H9 (cell line): ENCODE results near the gene SEC24C. TPM values are rescaled to one million over a fixed set of nuclear protein-coding genes. Genes with fewer than 3 reads are reported as not detected.

ENCODE experiments used
- DNase-seq: peaks from one replicate; pipeline ENCODE4 v3.0.0-alpha.2; 2017
- H2AFZ ChIP-seq: one replicate; pipeline ENCODE4 v1.6.1; 2013; ENCODE audit warnings: mild to moderate bottlenecking, low read length, control low read depth, moderate library complexity
- H2AK5ac ChIP-seq: 2 replicates; pipeline ENCODE4 v1.6.1; 2013; ENCODE audit warnings: low read length, control low read depth, mixed read lengths; ENCODE audit not compliant: insufficient read length
- H2BK120ac ChIP-seq: one replicate; pipeline ENCODE4 v1.6.1; 2013; ENCODE audit warnings: low read depth, mild to moderate bottlenecking, low read length, control low read depth, inconsistent platforms; ENCODE audit not compliant: poor library complexity, severe bottlenecking
- H2BK12ac ChIP-seq: 2 replicates; pipeline ENCODE4 v1.6.1; 2013; ENCODE audit warnings: low read length, control low read depth, mixed read lengths, low read depth; ENCODE audit not compliant: insufficient read length
- H2BK15ac ChIP-seq: 2 replicates; pipeline ENCODE4 v1.6.1; 2013; ENCODE audit warnings: low read depth, low read length, control low read depth
- H2BK20ac ChIP-seq: one replicate; pipeline ENCODE4 v1.6.1; 2013; ENCODE audit warnings: low read depth, mild to moderate bottlenecking, low read length, control low read depth, inconsistent platforms; ENCODE audit not compliant: poor library complexity, severe bottlenecking
- H2BK5ac ChIP-seq: 2 replicates; pipeline ENCODE4 v1.6.1; 2013; ENCODE audit warnings: low read length, control low read depth, mixed read lengths; ENCODE audit not compliant: insufficient read length
- H3K14ac ChIP-seq: 2 replicates; pipeline ENCODE4 v1.6.1; 2013; ENCODE audit warnings: low read length, control low read depth; ENCODE audit not compliant: insufficient read depth
- H3K18ac ChIP-seq: 2 replicates; pipeline ENCODE4 v1.6.1; 2013; ENCODE audit warnings: low read depth, mild to moderate bottlenecking, mixed read lengths, low read length, control low read depth; ENCODE audit not compliant: insufficient read length
- H3K23ac ChIP-seq: 2 replicates; pipeline ENCODE4 v1.6.1; 2013; ENCODE audit warnings: low read length, control low read depth, mixed read lengths, low read depth; ENCODE audit not compliant: insufficient read length
- H3K23me2 ChIP-seq: 2 replicates; pipeline ENCODE4 v1.6.1; 2013; ENCODE audit warnings: low read depth, mild to moderate bottlenecking, mixed read lengths, low read length, control low read depth; ENCODE audit not compliant: insufficient read length, poor library complexity, severe bottlenecking
- H3K27ac ChIP-seq: 2 replicates; pipeline ENCODE4 v1.5.1; 2013; ENCODE audit warnings: low read length, control low read depth, mixed read lengths, low read depth; ENCODE audit not compliant: insufficient read length
- H3K27me3 ChIP-seq: 2 replicates; pipeline ENCODE4 v1.6.1; 2013; ENCODE audit warnings: low read length, control low read depth, inconsistent platforms; ENCODE audit not compliant: insufficient read depth
- H3K4ac ChIP-seq: 2 replicates; pipeline ENCODE4 v1.6.1; 2013; ENCODE audit warnings: low read depth, mild to moderate bottlenecking, control low read depth, inconsistent platforms, low read length, moderate library complexity
- H3K4me1 ChIP-seq: 2 replicates; pipeline ENCODE4 v1.6.1; 2013; ENCODE audit warnings: low read length, control low read depth, inconsistent platforms; ENCODE audit not compliant: insufficient read depth
- H3K4me2 ChIP-seq: 2 replicates; pipeline ENCODE4 v1.6.1; 2013; ENCODE audit warnings: low read length, control low read depth, mixed read lengths; ENCODE audit not compliant: insufficient read length, insufficient read depth
- H3K56ac ChIP-seq: 2 replicates; pipeline ENCODE4 v1.6.1; 2013; ENCODE audit warnings: low read depth, mild to moderate bottlenecking, mixed read lengths, low read length, control low read depth; ENCODE audit not compliant: insufficient read length
- H3K79me1 ChIP-seq: 2 replicates; pipeline ENCODE4 v1.6.1; 2013; ENCODE audit warnings: low read depth, mild to moderate bottlenecking, moderate library complexity, low read length, control low read depth, inconsistent platforms; ENCODE audit not compliant: insufficient read depth, poor library complexity, severe bottlenecking
- H3K79me2 ChIP-seq: 2 replicates; pipeline ENCODE4 v1.6.1; 2013; ENCODE audit warnings: low read length, control low read depth, inconsistent platforms; ENCODE audit not compliant: insufficient read depth
- H3K9ac ChIP-seq: 2 replicates; pipeline ENCODE4 v1.6.1; 2013; ENCODE audit warnings: low read length, control low read depth, mixed read lengths; ENCODE audit not compliant: insufficient read length; ENCODE audit errors: extremely low read depth
- H3K9me3 ChIP-seq: one replicate; pipeline ENCODE4 v1.6.1; 2013; ENCODE audit warnings: low read depth, low read length, inconsistent platforms; ENCODE audit not compliant: control insufficient read depth
- H3T11ph ChIP-seq: one replicate; pipeline ENCODE4 v1.6.1; 2013; ENCODE audit warnings: mild to moderate bottlenecking, low read length, control low read depth, inconsistent platforms
- H4K20me1 ChIP-seq: one replicate; pipeline ENCODE4 v1.6.1; 2013; ENCODE audit not compliant: control insufficient read depth, insufficient read length, insufficient read depth
- H4K5ac ChIP-seq: 2 replicates; pipeline ENCODE4 v1.6.1; 2013; ENCODE audit warnings: low read depth, mild to moderate bottlenecking, mixed read lengths, low read length, control low read depth; ENCODE audit not compliant: insufficient read length
- H4K8ac ChIP-seq: replicated peaks from 2 replicates; pipeline ENCODE4 v1.6.1; 2013; ENCODE audit warnings: low read length, control low read depth, mixed read lengths, low read depth; ENCODE audit not compliant: insufficient read length
- H4K91ac ChIP-seq: 2 replicates; pipeline ENCODE4 v1.6.1; 2013; ENCODE audit warnings: low read depth, mild to moderate bottlenecking, moderate library complexity, mixed read lengths, low read length, control low read depth; ENCODE audit not compliant: insufficient read length
- H3K27ac Mint-ChIP-seq, 3 experiments: 2 replicates in 2 of 3; 3 replicates in 1 of 3; pipeline ENCODE4 v1.8.0; 2020 to 2021; ENCODE audit warnings: mixed read lengths in 3 of 3, mild to moderate bottlenecking in 1 of 3, moderate library complexity in 1 of 3
- H3K27me3 Mint-ChIP-seq: 2 replicates; pipeline ENCODE4 v1.8.0; 2021; ENCODE audit warnings: low read depth, mild to moderate bottlenecking, moderate library complexity, mixed read lengths
- H3K36me3 Mint-ChIP-seq, 3 experiments: 2 replicates in 2 of 3; 3 replicates in 1 of 3; pipeline ENCODE4 v1.8.0; 2020 to 2021; ENCODE audit warnings: low read depth in 3 of 3, mixed read lengths in 3 of 3; ENCODE audit not compliant: insufficient read depth in 1 of 3
- H3K4me1 Mint-ChIP-seq, 2 experiments: 2 replicates each; pipeline ENCODE4 v1.8.0; 2020; ENCODE audit warnings: mixed read lengths in 2 of 2
- H3K4me3 Mint-ChIP-seq, 2 experiments: 2 replicates in 1 of 2; 3 replicates in 1 of 2; pipeline ENCODE4 v1.8.0; 2020 to 2021; ENCODE audit warnings: mild to moderate bottlenecking in 2 of 2, mixed read lengths in 2 of 2, moderate library complexity in 1 of 2
- H3K9me3 Mint-ChIP-seq, 2 experiments: 2 replicates in 1 of 2; 3 replicates in 1 of 2; pipeline ENCODE4 v1.8.0; 2020; ENCODE audit warnings: mild to moderate bottlenecking in 2 of 2, mixed read lengths in 2 of 2, moderate library complexity in 1 of 2
- CTCF ChIP-seq: fragments of 200-600 bp; sonication (generic); conservative IDR thresholded peaks from 3 replicates; pipeline ENCODE4 v1.8.0; 2021; ENCODE audit warnings: antibody characterized with exemption, mild to moderate bottlenecking
- WGBS: extraction: QIAGEN DNeasy Blood & Tissue Kit; methylation state at CpG from one replicate; pipeline ENCODE4 v1.1.7; 2013; ENCODE audit warnings: missing lambda C conversion rate, low lambda C conversion rate, mixed read lengths; ENCODE audit not compliant: insufficient read length; ENCODE audit errors: extremely low coverage; 5-methylcytosine and 5-hydroxymethylcytosine counted together
- total RNA-seq: library from RNA; stranded (reverse); gene quantifications from 2 replicates; pipeline ENCODE4 v1.2.1, GENCODE V29; 2021

Gene SEC24C
- total RNA-seq, 1 experiment from 2014 or later = 62.4 TPM

GRCh38 chr10:73812657-73813056 is 68.5 kb downstream of the SEC24C start:
- Histone ChIP-seq H3K9ac (no peak overlapping the region), H3K4me2 (no peak overlapping the region), H3K9me3 (no peaks in the 10 kb centered on the region), H3K23ac (no peak overlapping the region), H3K23me2 (peaks cover 2% of the 10 kb centered on the region), H3K27me3 (no peaks in the 10 kb centered on the region), H3K79me2 (no peaks in the 10 kb centered on the region), H4K5ac (no peak overlapping the region), H3K79me1 (no peaks in the 10 kb centered on the region), H4K8ac (no peak overlapping the region), H2BK5ac (no peak overlapping the region), H2BK20ac (no peak overlapping the region), H2BK15ac (no peak overlapping the region), H2AK5ac (no peak overlapping the region), H3K4ac (no peak overlapping the region), H3K14ac (no peak overlapping the region), H3K18ac (no peak overlapping the region), H3T11ph (no peak overlapping the region), H3K56ac (no peak overlapping the region), H2BK12ac (no peak overlapping the region), H2BK120ac (no peak overlapping the region), H4K20me1 (no peaks in the 10 kb centered on the region), H3K4me1 (no peaks in the 10 kb centered on the region), H2AFZ (no peak overlapping the region), H3K27ac (no peak overlapping the region), H4K91ac (no peak overlapping the region)
- peak overlapping the region in 1 of 3 experiments; percentile 36; a peak in 1 of 7 replicates for H3K27ac Mint-ChIP-seq
- H3K27me3 Mint-ChIP-seq = no peaks in the 10 kb centered on the region
- H3K9me3 Mint-ChIP-seq = no peaks in the 10 kb centered on the region; a peak in 1 of 5 replicates
- H3K4me3 Mint-ChIP-seq = peak overlapping the region; percentile 72 to 76; a peak in 4 of 5 replicates
- TF ChIP-seq CTCF = no peak
- peak; percentile 56 for DNase-seq
- peaks cover 20 to 43% (median 23%) of the 10 kb centered on the region in 3 experiments; a peak in 6 of 7 replicates for H3K36me3 Mint-ChIP-seq
- H3K4me1 Mint-ChIP-seq = peaks cover 11 to 12% of the 10 kb centered on the region in 2 experiments
- no CpG with 5 or more reads among the region's 4 CpGs for WGBS
